H9 (cell line): Measurements from ENCODE around the gene CDADC1. TPM values are rescaled to one million over a fixed set of nuclear protein-coding genes. Genes with fewer than 3 reads are reported as not detected.

Source experiments
- DNase-seq: peaks from one replicate; pipeline ENCODE4 v3.0.0-alpha.2; 2017
- H2AFZ ChIP-seq: one replicate; pipeline ENCODE4 v1.6.1; 2013; ENCODE audit warnings: mild to moderate bottlenecking, low read length, control low read depth, moderate library complexity
- H2AK5ac ChIP-seq: 2 replicates; pipeline ENCODE4 v1.6.1; 2013; ENCODE audit warnings: low read length, control low read depth, mixed read lengths; ENCODE audit not compliant: insufficient read length
- H2BK120ac ChIP-seq: one replicate; pipeline ENCODE4 v1.6.1; 2013; ENCODE audit warnings: low read depth, mild to moderate bottlenecking, low read length, control low read depth, inconsistent platforms; ENCODE audit not compliant: poor library complexity, severe bottlenecking
- H2BK12ac ChIP-seq: 2 replicates; pipeline ENCODE4 v1.6.1; 2013; ENCODE audit warnings: low read length, control low read depth, mixed read lengths, low read depth; ENCODE audit not compliant: insufficient read length
- H2BK15ac ChIP-seq: 2 replicates; pipeline ENCODE4 v1.6.1; 2013; ENCODE audit warnings: low read depth, low read length, control low read depth
- H2BK20ac ChIP-seq: one replicate; pipeline ENCODE4 v1.6.1; 2013; ENCODE audit warnings: low read depth, mild to moderate bottlenecking, low read length, control low read depth, inconsistent platforms; ENCODE audit not compliant: poor library complexity, severe bottlenecking
- H2BK5ac ChIP-seq: 2 replicates; pipeline ENCODE4 v1.6.1; 2013; ENCODE audit warnings: low read length, control low read depth, mixed read lengths; ENCODE audit not compliant: insufficient read length
- H3K14ac ChIP-seq: 2 replicates; pipeline ENCODE4 v1.6.1; 2013; ENCODE audit warnings: low read length, control low read depth; ENCODE audit not compliant: insufficient read depth
- H3K18ac ChIP-seq: 2 replicates; pipeline ENCODE4 v1.6.1; 2013; ENCODE audit warnings: low read depth, mild to moderate bottlenecking, mixed read lengths, low read length, control low read depth; ENCODE audit not compliant: insufficient read length
- H3K23ac ChIP-seq: 2 replicates; pipeline ENCODE4 v1.6.1; 2013; ENCODE audit warnings: low read length, control low read depth, mixed read lengths, low read depth; ENCODE audit not compliant: insufficient read length
- H3K23me2 ChIP-seq: 2 replicates; pipeline ENCODE4 v1.6.1; 2013; ENCODE audit warnings: low read depth, mild to moderate bottlenecking, mixed read lengths, low read length, control low read depth; ENCODE audit not compliant: insufficient read length, poor library complexity, severe bottlenecking
- H3K27ac ChIP-seq: 2 replicates; pipeline ENCODE4 v1.5.1; 2013; ENCODE audit warnings: low read length, control low read depth, mixed read lengths, low read depth; ENCODE audit not compliant: insufficient read length
- H3K27me3 ChIP-seq: 2 replicates; pipeline ENCODE4 v1.6.1; 2013; ENCODE audit warnings: low read length, control low read depth, inconsistent platforms; ENCODE audit not compliant: insufficient read depth
- H3K4ac ChIP-seq: 2 replicates; pipeline ENCODE4 v1.6.1; 2013; ENCODE audit warnings: low read depth, mild to moderate bottlenecking, control low read depth, inconsistent platforms, low read length, moderate library complexity
- H3K4me1 ChIP-seq: 2 replicates; pipeline ENCODE4 v1.6.1; 2013; ENCODE audit warnings: low read length, control low read depth, inconsistent platforms; ENCODE audit not compliant: insufficient read depth
- H3K4me2 ChIP-seq: 2 replicates; pipeline ENCODE4 v1.6.1; 2013; ENCODE audit warnings: low read length, control low read depth, mixed read lengths; ENCODE audit not compliant: insufficient read length, insufficient read depth
- H3K56ac ChIP-seq: 2 replicates; pipeline ENCODE4 v1.6.1; 2013; ENCODE audit warnings: low read depth, mild to moderate bottlenecking, mixed read lengths, low read length, control low read depth; ENCODE audit not compliant: insufficient read length
- H3K79me1 ChIP-seq: 2 replicates; pipeline ENCODE4 v1.6.1; 2013; ENCODE audit warnings: low read depth, mild to moderate bottlenecking, moderate library complexity, low read length, control low read depth, inconsistent platforms; ENCODE audit not compliant: insufficient read depth, poor library complexity, severe bottlenecking
- H3K79me2 ChIP-seq: 2 replicates; pipeline ENCODE4 v1.6.1; 2013; ENCODE audit warnings: low read length, control low read depth, inconsistent platforms; ENCODE audit not compliant: insufficient read depth
- H3K9ac ChIP-seq: 2 replicates; pipeline ENCODE4 v1.6.1; 2013; ENCODE audit warnings: low read length, control low read depth, mixed read lengths; ENCODE audit not compliant: insufficient read length; ENCODE audit errors: extremely low read depth
- H3K9me3 ChIP-seq: one replicate; pipeline ENCODE4 v1.6.1; 2013; ENCODE audit warnings: low read depth, low read length, inconsistent platforms; ENCODE audit not compliant: control insufficient read depth
- H3T11ph ChIP-seq: one replicate; pipeline ENCODE4 v1.6.1; 2013; ENCODE audit warnings: mild to moderate bottlenecking, low read length, control low read depth, inconsistent platforms
- H4K20me1 ChIP-seq: one replicate; pipeline ENCODE4 v1.6.1; 2013; ENCODE audit not compliant: control insufficient read depth, insufficient read length, insufficient read depth
- H4K5ac ChIP-seq: 2 replicates; pipeline ENCODE4 v1.6.1; 2013; ENCODE audit warnings: low read depth, mild to moderate bottlenecking, mixed read lengths, low read length, control low read depth; ENCODE audit not compliant: insufficient read length
- H4K8ac ChIP-seq: replicated peaks from 2 replicates; pipeline ENCODE4 v1.6.1; 2013; ENCODE audit warnings: low read length, control low read depth, mixed read lengths, low read depth; ENCODE audit not compliant: insufficient read length
- H4K91ac ChIP-seq: 2 replicates; pipeline ENCODE4 v1.6.1; 2013; ENCODE audit warnings: low read depth, mild to moderate bottlenecking, moderate library complexity, mixed read lengths, low read length, control low read depth; ENCODE audit not compliant: insufficient read length
- H3K27ac Mint-ChIP-seq, 3 experiments: 2 replicates in 2 of 3; 3 replicates in 1 of 3; pipeline ENCODE4 v1.8.0; 2020 to 2021; ENCODE audit warnings: mixed read lengths in 3 of 3, mild to moderate bottlenecking in 1 of 3, moderate library complexity in 1 of 3
- H3K27me3 Mint-ChIP-seq: 2 replicates; pipeline ENCODE4 v1.8.0; 2021; ENCODE audit warnings: low read depth, mild to moderate bottlenecking, moderate library complexity, mixed read lengths
- H3K36me3 Mint-ChIP-seq, 3 experiments: 2 replicates in 2 of 3; 3 replicates in 1 of 3; pipeline ENCODE4 v1.8.0; 2020 to 2021; ENCODE audit warnings: low read depth in 3 of 3, mixed read lengths in 3 of 3; ENCODE audit not compliant: insufficient read depth in 1 of 3
- H3K4me1 Mint-ChIP-seq, 2 experiments: 2 replicates each; pipeline ENCODE4 v1.8.0; 2020; ENCODE audit warnings: mixed read lengths in 2 of 2
- H3K4me3 Mint-ChIP-seq, 2 experiments: 2 replicates in 1 of 2; 3 replicates in 1 of 2; pipeline ENCODE4 v1.8.0; 2020 to 2021; ENCODE audit warnings: mild to moderate bottlenecking in 2 of 2, mixed read lengths in 2 of 2, moderate library complexity in 1 of 2
- H3K9me3 Mint-ChIP-seq, 2 experiments: 2 replicates in 1 of 2; 3 replicates in 1 of 2; pipeline ENCODE4 v1.8.0; 2020; ENCODE audit warnings: mild to moderate bottlenecking in 2 of 2, mixed read lengths in 2 of 2, moderate library complexity in 1 of 2
- CTCF ChIP-seq: fragments of 200-600 bp; sonication (generic); conservative IDR thresholded peaks from 3 replicates; pipeline ENCODE4 v1.8.0; 2021; ENCODE audit warnings: antibody characterized with exemption, mild to moderate bottlenecking
- WGBS: extraction: QIAGEN DNeasy Blood & Tissue Kit; methylation state at CpG from one replicate; pipeline ENCODE4 v1.1.7; 2013; ENCODE audit warnings: missing lambda C conversion rate, low lambda C conversion rate, mixed read lengths; ENCODE audit not compliant: insufficient read length; ENCODE audit errors: extremely low coverage; 5-methylcytosine and 5-hydroxymethylcytosine counted together
- total RNA-seq: library from RNA; stranded (reverse); gene quantifications from 2 replicates; pipeline ENCODE4 v1.2.1, GENCODE V29; 2021

Gene CDADC1
- total RNA-seq, 1 experiment from 2014 or later, result 4.9 TPM

GRCh38 chr13:49235856-49236431 is 11.8 kb upstream of the CDADC1 start:
- DNase-seq, result no peak
- H2BK15ac ChIP-seq, result no peak overlapping the region
- no peak overlapping the region for H2AFZ ChIP-seq
- H2BK5ac ChIP-seq, result no peak overlapping the region
- no peak overlapping the region for H3K4me3 Mint-ChIP-seq
- H3K9me3 ChIP-seq, result no peaks in the 10 kb centered on the region
- H4K91ac ChIP-seq, result no peak overlapping the region
- no peaks in the 10 kb centered on the region for H3K4me1 Mint-ChIP-seq
- no peak overlapping the region for H2BK120ac ChIP-seq
- H4K20me1 ChIP-seq, result no peaks in the 10 kb centered on the region
- no peak overlapping the region for H3K9ac ChIP-seq
- H2AK5ac ChIP-seq, result no peak overlapping the region
- H2BK20ac ChIP-seq, result no peak overlapping the region
- H3T11ph ChIP-seq, result no peak overlapping the region
- H2BK12ac ChIP-seq, result no peak overlapping the region
- H4K8ac ChIP-seq, result no peak overlapping the region
- no peak overlapping the region for H3K18ac ChIP-seq
- no peak overlapping the region for H3K4me2 ChIP-seq
- no CpG with 5 or more reads among the region's 6 CpGs for WGBS
- H3K27ac Mint-ChIP-seq, result no peak overlapping the region
- no peak overlapping the region for H3K14ac ChIP-seq
- H3K4ac ChIP-seq, result no peak overlapping the region
- H3K27me3 Mint-ChIP-seq, result no peaks in the 10 kb centered on the region
- H3K9me3 Mint-ChIP-seq, result no peaks in the 10 kb centered on the region
- H3K23me2 ChIP-seq, result no peaks in the 10 kb centered on the region
- H3K23ac ChIP-seq, result no peak overlapping the region
- no peak overlapping the region for H3K27ac ChIP-seq
- no peaks in the 10 kb centered on the region for H3K36me3 Mint-ChIP-seq
- H3K79me1 ChIP-seq, result no peaks in the 10 kb centered on the region
- no peaks in the 10 kb centered on the region for H3K4me1 ChIP-seq
- H3K56ac ChIP-seq, result no peak overlapping the region
- no peak for TF ChIP-seq CTCF
- no peaks in the 10 kb centered on the region for H3K27me3 ChIP-seq
- no peak overlapping the region for H4K5ac ChIP-seq
- H3K79me2 ChIP-seq, result no peaks in the 10 kb centered on the region
